NB4 (cell line): ENCODE results near the gene S100Z.

Experiments used
- MYC ChIP-seq: IDR thresholded peaks from 2 replicates; pipeline ENCODE4 v1.6.1; 2011; ENCODE audit warnings: low read depth, low read length
- POLR2A ChIP-seq: IDR thresholded peaks from 2 replicates; pipeline ENCODE4 v1.6.1; 2011; ENCODE audit warnings: mild to moderate bottlenecking; ENCODE audit not compliant: insufficient read length; ENCODE audit errors: extremely low read depth
- TF ChIP-seq, protein P1 (sequence below): IDR thresholded peaks from one replicate; pipeline ENCODE4 v1.5.1; 2012; ENCODE audit warnings: low read depth, low read length
- TF ChIP-seq, protein P2 (sequence below): IDR thresholded peaks from 2 replicates; pipeline ENCODE4 v1.6.1; 2011; ENCODE audit warnings: low read depth, low read length

DNA sequence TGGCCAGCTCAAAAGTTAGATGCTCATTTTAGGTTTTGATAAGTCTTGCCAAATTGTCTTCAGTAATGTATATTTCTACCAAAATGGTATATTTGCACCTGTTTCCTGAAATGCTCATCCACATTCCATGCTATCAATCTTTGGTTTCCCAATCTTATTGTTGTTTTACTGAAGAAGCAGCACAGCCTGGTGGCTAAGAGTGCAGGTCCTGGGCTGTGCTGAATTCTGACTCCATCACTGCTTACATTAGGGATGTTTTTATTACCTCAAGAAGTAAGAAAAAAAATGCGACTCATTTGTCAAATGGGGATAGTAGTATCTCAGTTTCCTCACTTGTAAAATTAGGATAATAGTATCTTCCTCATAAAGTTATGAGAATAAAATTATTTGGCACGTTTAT lies 13.6 kb upstream of the S100Z start:
- TF ChIP-seq POLR2A: no peak
- TF ChIP-seq, protein P1, sequence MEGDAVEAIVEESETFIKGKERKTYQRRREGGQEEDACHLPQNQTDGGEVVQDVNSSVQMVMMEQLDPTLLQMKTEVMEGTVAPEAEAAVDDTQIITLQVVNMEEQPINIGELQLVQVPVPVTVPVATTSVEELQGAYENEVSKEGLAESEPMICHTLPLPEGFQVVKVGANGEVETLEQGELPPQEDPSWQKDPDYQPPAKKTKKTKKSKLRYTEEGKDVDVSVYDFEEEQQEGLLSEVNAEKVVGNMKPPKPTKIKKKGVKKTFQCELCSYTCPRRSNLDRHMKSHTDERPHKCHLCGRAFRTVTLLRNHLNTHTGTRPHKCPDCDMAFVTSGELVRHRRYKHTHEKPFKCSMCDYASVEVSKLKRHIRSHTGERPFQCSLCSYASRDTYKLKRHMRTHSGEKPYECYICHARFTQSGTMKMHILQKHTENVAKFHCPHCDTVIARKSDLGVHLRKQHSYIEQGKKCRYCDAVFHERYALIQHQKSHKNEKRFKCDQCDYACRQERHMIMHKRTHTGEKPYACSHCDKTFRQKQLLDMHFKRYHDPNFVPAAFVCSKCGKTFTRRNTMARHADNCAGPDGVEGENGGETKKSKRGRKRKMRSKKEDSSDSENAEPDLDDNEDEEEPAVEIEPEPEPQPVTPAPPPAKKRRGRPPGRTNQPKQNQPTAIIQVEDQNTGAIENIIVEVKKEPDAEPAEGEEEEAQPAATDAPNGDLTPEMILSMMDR: no peak
- TF ChIP-seq, protein P2, sequence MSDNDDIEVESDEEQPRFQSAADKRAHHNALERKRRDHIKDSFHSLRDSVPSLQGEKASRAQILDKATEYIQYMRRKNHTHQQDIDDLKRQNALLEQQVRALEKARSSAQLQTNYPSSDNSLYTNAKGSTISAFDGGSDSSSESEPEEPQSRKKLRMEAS: no peak
- no peak for TF ChIP-seq MYC
